GM21825 (cell line): Measurements from ENCODE around the gene MED25.

Experiments used
- ATAC-seq: cut with Tn5 transposase; IDR thresholded peaks from one replicate; pipeline ENCODE4 v1.9.1; 2021; ENCODE audit warnings: mild to moderate bottlenecking, moderate library complexity; ENCODE audit not compliant: unreplicated experiment

MED25 gene

DNA sequence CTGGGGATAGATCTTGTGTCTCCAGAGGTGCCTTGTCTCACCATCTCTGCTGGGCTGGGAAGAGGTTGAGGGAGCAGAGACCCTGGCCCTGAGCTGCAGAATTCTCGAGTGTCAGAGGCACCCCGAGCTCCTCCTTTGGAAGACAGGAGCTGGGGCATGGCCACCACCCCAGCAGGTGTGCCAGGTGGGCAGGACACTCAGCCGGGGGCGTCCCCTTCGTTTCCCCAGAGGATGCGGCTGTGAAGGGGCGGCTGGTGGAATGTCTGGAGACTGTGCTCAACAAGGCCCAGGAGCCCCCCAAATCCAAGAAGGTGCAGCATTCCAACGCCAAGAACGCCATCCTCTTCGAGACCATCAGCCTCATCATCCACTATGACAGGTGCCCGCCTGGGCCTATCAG is 19.5 kb upstream of the MED25 start:
- no peak for ATAC-seq

DNA sequence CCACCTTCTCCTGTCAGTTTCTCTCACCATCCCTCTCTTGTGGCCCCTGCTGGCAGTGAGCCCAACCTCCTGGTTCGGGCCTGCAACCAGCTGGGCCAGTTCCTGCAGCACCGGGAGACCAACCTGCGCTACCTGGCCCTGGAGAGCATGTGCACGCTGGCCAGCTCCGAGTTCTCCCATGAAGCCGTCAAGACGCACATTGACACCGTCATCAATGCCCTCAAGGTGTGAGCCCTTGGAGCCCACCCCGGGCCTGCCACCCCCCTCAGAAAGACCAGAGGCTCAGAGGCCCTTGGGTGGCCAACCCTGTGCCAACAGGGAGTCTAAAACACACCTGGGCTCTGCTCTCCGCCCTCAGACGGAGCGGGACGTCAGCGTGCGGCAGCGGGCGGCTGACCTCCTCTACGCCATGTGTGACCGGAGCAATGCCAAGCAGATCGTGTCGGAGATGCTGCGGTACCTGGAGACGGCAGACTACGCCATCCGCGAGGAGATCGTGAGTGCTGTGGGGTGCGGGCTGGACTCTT is 18.8 kb upstream of the MED25 start:
- no peak for ATAC-seq

DNA sequence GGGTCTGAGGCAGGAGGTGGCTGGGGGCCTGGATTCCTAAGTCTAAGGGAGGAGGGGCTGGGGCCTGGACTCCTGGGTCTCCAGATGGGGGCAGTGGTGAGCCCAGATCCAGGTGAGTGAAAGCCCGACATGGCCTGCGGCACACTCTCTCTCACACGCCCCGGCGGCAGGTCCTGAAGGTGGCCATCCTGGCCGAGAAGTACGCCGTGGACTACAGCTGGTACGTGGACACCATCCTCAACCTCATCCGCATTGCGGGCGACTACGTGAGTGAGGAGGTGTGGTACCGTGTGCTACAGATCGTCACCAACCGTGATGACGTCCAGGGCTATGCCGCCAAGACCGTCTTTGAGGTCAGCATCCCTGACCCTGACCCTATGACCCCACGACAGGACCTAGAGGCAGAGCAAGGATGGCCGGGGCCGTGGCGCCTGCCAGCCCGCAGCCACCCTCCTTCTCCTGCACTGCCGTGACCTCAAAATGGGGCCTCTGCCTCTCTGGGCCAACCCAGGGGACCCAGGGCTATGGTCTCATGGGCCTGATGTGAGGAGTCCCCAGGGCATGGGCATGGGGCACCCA is 18.2 kb upstream of the MED25 start:
- no peak for ATAC-seq

DNA sequence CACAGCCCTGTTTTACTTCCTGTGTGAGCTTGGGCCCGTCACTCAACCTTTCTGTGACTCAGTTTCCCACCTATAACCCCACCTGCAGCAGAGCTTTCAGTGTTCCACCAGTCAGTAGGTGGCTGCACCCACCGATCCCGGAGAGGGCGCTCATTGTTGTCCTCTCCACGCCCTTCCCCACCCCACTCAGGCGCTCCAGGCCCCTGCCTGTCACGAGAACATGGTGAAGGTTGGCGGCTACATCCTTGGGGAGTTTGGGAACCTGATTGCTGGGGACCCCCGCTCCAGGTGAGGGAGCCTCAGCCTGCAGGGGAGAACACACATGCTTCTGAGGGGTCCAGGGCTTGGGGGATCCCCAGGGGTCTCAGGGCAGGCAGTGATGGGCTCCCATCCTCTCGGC is 17.3 kb upstream of the MED25 start:
- no peak for ATAC-seq

DNA sequence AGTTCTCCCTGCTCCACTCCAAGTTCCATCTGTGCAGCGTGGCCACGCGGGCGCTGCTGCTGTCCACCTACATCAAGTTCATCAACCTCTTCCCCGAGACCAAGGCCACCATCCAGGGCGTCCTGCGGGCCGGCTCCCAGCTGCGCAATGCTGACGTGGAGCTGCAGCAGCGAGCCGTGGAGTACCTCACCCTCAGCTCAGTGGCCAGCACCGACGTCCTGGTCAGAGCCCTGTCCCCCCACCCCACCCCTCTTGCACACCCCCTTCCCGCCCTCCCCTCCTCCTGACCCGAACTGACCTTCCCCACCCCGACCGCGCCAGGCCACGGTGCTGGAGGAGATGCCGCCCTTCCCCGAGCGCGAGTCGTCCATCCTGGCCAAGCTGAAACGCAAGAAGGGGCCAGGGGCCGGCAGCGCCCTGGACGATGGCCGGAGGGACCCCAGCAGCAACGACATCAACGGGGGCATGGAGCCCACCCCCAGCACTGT is 16.6 kb upstream of the MED25 start:
- ATAC-seq, result no peak

DNA sequence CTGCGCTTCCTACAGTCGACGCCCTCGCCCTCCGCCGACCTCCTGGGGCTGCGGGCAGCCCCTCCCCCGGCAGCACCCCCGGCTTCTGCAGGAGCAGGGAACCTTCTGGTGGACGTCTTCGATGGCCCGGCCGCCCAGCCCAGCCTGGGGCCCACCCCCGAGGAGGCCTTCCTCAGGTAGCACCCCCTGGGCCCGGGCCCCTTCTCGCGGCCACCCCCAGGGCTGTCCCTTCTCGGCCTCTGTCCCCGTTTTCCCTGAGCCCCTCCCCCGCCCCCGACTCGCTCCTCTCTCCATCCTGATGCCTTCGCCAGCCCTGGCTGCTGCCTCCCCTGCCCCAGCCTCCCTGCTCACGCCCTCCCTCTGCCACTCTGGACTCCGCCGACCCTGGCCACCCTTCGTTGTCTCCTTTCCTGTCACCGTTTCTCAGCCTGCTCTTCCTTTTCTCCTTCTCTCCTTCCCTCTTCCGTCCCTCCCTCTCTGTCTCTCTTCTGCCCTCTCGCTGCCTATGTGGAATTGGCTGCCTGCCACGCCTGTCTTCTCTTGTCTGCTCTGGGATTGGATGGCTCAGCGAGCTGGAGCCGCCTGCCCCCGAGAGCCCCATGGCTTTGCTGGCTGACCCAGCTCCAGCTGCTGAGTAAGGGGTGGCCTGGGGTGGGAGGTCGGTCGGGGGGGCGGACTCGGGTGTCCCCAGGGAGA is 16.0 kb upstream of the MED25 start:
- no peak for ATAC-seq

DNA sequence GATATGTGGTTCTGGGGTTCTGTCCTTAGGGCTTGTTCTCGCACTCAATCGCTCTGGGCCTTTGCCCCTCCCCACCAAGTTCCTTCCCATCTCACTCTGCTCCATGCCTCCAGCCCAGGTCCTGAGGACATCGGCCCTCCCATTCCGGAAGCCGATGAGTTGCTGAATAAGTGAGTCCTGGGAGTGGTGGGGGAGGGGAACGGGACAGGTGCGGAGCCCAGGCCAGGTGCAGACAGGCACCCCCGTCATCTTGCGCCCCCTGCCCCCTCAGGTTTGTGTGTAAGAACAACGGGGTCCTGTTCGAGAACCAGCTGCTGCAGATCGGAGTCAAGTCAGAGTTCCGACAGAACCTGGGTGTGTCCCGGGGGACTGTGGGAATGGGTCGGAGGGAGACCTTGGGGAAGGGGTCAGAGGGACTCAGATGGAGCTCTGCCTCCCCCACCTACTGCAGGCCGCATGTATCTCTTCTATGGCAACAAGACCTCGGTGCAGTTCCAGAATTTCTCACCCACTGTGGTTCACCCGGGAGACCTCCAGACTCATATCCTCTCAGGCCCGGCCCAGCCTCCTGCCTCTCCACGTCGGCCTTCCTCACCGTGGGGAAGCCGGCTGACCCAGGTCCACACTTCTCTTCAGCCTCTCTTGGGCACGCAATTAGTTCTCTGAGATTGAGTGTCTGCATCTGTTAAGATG is 15.1 kb upstream of the MED25 start:
- no peak for ATAC-seq

DNA sequence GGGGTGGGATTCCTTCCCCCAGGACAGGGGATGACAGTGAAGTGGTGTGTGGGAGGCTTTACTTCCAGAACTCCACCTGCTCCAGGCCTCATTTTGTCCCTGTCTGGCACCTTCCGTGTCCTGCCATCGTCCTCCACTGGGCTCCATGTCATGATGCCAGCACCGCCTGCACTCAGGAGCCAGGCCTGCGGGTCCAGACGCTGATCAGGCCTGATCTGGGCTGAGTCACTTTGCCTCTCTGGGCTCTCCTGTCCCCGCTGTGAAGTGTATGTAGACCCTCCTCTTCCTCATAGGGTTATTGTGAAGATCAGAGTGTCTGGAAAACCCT is 14.6 kb upstream of the MED25 start:
- ATAC-seq, result no peak

DNA sequence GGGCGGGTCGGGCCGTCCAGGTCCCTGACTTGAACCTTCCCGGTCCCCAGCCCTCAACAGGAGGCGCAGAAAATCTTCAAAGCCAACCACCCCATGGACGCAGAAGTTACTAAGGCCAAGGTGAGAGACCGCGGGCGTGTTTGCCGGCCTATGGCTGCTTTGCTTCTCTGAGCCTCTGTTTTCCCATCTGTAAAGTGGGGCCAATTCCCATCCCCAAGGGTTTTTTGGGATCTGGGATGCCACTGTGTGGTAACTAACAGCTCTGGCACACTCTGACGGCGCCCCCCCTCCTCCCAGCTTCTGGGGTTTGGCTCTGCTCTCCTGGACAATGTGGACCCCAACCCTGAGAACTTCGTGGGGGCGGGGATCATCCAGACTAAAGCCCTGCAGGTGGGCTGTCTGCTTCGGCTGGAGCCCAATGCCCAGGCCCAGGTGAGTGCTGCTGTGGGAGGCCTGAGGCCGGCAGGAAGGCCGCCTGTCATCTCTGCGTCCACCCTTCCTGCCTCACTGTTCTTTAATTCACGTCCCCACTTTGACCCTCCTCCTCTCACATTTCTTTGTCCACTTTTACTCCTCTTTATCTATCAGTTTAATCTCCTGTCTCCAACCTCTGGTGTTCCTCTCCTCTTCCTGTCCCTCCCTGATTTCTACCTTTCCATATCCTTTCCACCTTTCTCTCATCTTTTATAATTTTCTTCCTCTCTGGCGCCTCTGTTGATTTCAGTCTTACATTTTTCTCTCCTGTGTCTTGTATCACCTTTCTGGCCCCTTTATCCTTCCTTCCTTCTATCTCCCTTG is 12.1 kb upstream of the MED25 start:
- no peak for ATAC-seq

DNA sequence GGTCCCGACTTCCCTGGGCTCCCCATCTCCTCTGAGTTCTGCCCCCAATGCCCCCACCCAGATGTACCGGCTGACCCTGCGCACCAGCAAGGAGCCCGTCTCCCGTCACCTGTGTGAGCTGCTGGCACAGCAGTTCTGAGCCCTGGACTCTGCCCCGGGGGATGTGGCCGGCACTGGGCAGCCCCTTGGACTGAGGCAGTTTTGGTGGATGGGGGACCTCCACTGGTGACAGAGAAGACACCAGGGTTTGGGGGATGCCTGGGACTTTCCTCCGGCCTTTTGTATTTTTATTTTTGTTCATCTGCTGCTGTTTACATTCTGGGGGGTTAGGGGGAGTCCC is 11.5 kb upstream of the MED25 start:
- ATAC-seq, result no peak

DNA sequence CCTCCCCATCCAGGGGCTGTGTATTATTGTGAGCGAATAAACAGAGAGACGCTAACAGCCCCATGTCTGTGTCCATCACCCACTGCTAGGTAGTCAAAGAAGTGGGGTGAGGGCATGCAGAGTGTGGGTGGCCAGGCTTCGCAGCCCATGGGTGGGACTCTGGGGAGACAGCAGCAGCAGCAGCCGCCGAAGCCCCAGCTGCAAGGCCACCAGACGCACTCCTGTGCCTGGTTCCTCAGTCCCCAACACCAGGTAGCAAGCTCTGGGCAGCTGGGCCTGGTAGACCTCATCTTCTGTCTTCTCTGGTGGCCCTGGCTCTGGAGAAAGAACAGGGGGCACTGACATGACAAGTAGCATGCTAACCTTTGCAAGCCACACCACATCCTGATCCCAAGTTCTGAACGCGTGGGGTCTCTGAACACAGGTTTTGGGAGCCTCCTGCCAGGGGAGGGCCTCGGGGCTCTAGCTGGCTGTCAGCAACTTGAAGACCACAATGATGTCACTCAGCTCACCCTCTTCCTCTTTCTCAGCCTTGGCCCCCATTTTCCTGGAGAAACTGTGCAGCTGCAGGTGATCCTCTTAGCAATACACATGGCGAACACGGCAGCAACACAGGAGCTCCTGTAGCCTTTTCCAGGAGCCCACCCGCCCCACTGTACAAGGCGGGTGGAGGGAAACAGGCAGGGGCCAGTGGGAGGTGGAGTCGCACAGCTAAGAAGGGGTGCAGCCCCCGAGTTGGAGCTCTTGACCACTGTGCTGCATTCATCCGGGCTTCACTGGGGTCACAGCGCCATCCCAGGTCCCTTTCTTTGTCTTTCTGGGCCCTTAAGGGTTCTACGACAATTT is 10.8 kb upstream of the MED25 start:
- ATAC-seq, result no peak

DNA sequence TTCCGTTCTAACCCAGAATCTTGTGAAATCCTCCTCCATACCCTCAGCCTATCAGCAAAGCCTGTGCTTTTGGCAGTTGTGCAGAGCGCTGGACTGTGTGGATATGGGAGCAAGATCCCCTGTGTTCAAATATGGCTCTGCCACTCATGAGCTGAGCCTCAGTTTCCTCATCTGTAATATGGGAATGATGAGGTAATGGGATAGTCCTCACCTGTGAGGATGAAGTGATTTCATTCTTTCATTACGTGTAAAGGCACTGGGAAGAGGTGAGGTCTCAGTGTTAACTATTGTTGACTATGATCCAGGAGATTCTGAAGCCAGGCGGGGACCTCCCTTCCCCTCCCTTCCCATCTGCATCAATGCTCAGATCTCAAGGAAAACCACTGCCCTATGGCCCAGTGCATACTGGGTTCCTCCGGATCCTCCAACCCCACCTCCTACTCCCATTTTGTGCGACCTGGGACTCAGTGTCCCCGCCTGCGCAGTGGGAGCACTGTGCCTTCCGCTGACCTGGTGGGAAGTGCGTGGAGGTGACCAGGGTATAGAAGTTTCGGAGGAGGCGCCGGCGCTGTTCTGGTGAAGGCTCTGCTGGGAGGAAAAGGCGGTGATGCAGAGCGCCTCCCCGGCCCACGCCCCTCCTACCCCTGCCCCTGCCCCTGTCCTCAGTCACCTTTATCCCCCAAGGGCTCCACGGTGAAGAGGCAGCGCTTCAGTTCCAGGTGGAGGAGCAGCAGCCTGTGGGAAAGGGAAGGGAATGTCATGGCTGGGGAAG is 10.0 kb upstream of the MED25 start:
- ATAC-seq, result no peak

DNA sequence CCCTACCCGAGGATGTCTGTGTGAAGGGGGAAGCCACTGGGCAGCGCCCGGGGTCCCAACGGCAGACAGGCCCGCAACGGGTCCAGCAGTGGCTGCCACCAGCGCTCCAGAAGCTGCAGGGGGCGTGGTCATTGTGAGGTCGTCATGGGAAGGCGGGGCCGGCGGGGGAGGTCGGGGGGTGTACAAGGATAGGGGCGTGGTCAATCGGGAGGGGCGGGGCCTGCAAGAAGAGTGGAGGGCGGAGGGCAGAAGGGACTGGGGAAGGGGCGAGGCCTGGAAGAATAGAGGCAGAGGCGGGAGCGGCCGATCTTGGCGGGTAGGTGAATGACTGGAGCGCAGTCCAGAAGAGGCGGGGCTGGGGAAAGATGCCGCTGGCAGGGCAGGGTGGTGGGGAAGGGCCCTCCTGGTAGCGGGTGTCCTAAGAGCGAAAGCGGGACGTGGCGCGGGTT is 9.4 kb upstream of the MED25 start:
- no peak for ATAC-seq

DNA sequence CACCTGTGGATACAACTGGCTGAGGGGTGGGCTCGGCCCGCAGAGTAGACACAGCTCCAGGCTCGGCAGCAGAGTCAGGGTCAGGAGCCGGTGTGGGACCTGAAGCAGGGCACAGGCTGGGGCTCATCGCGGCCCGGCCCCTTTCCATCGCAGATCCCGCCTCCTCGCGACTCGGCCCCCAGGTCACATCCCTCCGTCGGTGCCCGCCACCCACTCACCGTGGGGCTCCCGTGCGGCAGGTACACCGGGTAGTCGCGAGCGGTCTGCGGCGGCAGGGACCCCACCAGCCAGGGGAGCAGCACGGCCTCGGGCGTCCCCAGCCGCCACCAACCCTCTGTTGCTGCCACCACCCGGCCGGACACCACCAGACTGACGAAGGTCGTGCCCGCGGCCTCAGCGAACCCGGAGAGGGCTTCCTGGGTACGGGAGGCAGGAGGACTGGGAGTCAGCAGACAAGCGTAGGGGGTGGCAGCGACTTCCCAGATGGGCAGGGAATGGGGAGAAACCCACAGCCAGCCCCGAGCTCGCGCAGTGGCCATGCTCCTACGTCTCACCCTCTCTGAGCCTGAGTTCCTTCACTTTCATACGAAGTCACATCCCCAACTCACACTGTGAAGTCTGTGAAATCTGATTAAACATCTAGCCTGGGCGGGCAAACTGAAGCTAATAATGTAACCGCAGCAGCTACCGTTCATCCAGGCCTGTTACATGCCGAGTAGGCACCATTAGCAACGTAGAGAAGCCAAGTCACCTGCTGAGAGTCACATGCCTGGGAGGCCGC is 8.7 kb upstream of the MED25 start:
- no peak for ATAC-seq

DNA sequence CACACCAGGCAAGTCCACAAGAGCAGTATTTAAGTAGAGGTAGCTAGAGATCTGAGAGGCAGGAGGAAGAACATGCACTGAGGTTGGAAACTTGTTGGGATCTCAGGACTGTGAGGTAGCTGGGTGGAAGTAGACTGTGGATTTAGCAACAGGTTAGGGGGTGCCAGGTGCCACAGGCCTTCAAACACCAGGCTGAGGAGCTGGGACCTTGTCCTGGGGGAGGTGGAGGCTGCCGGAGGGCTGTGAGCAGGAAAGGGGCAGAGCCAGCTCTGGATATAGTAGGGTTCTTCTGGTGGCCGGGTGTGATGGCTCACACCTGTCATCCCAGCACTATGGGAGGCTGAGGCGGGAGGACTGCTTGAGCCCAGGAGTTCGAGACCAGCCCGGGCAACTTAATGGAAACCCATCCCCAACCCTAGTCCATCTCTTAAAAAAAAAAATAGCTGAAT is 8.1 kb upstream of the MED25 start:
- no peak for ATAC-seq

DNA sequence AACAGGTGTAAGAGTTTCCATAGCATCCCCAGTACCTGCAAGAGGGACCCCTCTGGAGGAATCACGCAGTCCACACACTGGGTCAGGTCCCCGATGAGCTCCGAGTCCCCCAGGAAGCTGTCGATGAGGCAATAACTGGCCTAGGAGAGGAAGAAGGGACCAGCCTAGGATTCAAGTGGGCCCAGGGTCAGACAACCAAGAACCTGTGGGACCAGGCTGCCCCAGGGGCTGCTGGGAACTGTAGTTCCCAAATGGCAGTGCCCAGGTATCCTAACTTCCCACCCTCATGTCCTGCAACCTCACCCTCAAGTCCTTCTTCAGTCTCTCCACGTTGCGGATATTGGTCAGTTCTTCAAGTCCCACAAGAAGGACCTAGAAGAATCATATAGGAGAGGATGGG is 6.8 kb upstream of the MED25 start:
- no peak for ATAC-seq

DNA sequence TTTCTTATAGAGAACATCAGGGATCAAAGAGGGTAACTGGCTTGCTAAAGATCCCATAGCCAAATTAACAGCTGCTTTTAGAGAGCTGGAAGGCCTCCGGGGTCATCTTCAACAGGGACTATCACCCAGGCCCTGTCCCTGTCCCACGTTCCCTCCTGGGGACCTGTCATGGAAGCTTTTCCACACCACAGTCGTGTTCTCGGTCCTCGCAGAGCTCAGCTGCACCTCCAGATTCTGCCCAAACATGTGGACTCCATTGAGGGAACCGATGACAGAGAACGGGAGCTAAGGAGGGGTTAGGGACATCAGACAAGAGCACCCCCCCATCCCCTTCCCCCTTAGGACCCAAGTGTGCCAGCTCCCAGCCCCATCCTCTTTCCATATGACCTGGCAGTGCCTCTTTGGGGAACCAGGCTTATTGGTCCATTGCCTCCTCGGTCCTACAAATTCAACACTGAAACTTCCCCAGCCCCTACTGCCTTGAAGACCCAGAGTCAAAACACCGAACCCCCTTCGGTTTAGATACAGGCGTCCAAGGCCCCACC is 5.6 kb upstream of the MED25 start:
- ATAC-seq, result no peak

DNA sequence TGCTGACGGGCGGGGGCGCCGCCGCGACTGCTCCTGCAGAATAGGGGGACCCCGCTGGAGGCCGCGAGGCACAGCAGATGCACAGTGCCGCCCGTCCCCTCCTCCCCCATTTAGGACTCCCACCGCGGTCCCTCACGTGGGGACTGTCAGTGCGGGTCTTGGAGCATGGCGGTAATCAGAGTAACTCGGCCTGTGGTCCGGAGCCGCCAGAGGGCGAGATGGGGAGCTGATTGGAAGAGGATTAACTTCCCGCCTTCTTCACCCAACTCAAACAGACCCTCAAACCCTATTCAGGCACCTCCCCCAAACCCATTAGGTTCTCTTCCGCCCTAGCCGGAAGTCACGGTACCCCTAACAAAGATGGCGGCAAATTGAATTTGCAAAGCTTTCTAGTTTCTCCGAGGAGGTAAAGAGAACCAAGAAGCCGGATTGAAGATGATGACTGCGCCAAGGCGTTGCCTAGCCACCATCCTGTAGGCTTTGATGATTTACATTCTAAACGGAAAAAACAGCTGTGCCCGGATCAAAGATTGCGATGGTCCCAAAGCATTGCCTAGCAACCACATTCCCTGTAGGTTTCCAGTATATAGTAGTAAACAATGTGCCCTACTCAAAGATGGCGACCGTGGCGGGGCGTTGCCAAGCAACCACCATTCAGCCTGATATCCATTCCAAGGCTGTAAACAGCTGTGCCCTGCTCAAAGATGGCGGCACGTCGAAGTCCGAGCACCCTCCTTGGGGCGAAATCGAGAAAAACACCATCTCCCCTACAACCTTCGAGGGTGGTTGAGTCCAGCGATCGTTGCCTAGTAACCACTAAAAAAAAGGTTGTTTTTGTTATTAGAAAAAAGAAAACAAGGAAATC is 4.9 kb upstream of the MED25 start, which contains the start of gene FUZ:
TSS of gene FUZ (minus strand) at position 296 of the 865 bp plus-strand sequence. CDS start at position 110, 186 bp downstream.
- peak; percentile 39 for ATAC-seq
